HG03565 (cell line): ENCODE measurements around the gene METTL24.
"Not testable (repeated sequence)": the region's sequence is repeated elsewhere in the genome, so short reads cannot be mapped to it uniquely, and the experiment has no call there.

Source experiments
- ATAC-seq: cut with Tn5 transposase; IDR thresholded peaks from one replicate; pipeline ENCODE4 v1.9.1; 2021; ENCODE audit warnings: mild to moderate bottlenecking, moderate library complexity; ENCODE audit not compliant: unreplicated experiment

METTL24 gene

GRCh38 chr6:110272781-110273180, 85.4 kb downstream of the METTL24 start:
- not testable (repeated sequence) for ATAC-seq

- no peak for ATAC-seq
Measured at GRCh38 chr6:110271732-110272022, 86.5 kb downstream of the METTL24 start.

DNA sequence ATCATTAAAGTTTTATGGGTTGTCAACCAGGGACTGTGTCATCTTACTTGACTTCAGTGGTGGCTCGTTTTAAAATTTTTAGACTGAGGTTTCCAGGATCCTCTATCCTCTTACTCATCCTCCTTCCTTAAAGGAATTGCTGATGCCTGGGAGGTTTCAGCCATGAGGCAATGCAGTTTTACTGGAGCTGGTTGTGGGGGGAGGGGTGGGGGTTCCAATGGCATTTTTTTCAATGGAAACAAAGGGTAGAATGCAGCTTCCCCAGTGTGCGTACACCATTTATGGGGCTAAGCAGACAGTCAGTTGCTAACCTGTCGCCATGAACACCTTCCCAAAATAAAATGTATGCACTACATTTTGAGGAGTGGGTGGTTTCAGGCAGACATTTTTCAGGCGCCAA, 88.0 kb downstream of the METTL24 start:
- ATAC-seq, result no peak

- ATAC-seq, result no peak
Measured at GRCh38 chr6:110269623-110270022, 88.5 kb downstream of the METTL24 start.

DNA sequence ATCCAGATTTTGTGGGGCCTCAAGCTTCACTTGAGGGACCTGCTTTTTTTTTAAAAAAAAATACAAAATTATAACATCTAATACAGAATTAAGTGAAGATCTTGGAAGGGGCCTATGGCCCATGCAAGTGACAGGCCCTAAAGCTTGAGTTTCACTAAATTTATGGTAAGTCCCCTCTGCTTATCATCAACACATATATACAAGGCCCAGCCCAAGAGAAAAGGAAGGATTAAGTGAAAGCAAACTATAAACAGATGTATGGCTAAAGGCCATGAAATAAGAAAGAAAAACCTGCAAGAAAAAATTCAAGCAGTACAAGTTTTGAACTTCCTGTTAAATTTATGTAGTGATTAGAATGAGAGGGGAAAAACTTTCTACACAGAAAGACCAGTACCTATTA, 91.2 kb downstream of the METTL24 start:
- ATAC-seq, result no peak

DNA sequence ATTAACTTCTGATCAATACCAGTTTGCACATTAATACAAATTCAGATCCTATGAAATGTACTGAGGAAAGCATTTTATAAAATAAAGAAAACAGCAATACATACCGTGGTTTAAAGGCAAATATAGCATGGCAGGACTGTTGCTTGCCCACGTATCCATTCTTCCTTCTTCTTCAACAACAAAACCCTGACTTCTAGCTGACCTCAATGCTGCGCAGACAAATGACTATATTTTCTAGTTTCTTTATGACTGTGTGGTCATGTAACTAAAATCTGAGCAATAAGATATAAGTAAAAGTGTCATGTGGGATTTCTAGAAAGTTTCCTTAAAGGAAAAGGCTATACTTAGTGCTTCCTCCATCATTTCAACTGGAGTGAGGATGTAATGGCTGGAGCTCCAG, 92.9 kb downstream of the METTL24 start:
- no peak for ATAC-seq

GRCh38 chr6:110256366-110256765, 101.8 kb downstream of the METTL24 start:
- no peak for ATAC-seq

DNA sequence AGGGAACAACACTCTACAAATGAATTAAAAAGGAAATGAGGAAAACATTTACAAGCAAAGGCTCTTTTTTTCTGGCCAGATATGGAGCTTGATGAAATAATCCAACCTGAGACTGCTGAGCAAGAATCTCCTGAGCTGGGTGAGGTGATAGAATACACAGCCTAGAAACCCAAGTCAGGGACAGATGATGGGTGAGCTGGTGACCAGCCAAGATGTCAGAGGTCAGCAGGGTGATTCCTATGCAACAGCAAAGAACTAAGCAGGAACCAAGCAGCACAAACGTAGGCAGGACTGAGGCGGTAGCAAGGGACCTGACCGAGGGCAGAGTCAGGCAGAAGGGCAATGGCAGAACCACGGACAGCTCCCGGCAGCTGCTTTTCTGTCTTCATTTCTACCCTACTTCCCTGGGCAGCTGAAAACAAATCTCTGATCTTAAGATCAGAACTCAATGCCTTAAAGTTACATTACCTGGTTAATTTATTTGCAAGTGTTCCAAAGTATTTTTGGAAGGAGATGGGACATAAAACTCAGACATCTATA, 102.9 kb downstream of the METTL24 start:
- ATAC-seq, result no peak

DNA sequence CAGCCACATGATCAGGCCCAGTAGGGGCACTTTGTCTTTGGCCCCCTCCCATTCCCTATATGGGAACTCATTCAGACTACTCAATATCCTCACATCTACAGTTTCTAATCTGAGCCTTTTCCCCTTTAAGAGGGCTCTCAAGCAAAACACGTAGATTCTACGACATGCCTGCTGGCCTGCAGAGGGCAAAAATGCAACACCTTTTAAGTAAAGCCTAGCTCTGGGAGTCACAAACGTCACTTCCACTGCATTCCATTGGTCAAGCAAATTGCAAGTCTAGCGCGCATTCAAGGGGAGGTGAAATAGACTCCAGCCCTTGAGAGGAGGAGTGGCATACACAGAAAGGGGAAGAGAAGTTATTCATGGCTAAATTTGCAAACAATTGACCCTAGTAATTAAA, 107.3 kb downstream of the METTL24 start:
- ATAC-seq, result no peak

GRCh38 chr6:110250058-110250457, 108.1 kb downstream of the METTL24 start:
- no peak for ATAC-seq

DNA sequence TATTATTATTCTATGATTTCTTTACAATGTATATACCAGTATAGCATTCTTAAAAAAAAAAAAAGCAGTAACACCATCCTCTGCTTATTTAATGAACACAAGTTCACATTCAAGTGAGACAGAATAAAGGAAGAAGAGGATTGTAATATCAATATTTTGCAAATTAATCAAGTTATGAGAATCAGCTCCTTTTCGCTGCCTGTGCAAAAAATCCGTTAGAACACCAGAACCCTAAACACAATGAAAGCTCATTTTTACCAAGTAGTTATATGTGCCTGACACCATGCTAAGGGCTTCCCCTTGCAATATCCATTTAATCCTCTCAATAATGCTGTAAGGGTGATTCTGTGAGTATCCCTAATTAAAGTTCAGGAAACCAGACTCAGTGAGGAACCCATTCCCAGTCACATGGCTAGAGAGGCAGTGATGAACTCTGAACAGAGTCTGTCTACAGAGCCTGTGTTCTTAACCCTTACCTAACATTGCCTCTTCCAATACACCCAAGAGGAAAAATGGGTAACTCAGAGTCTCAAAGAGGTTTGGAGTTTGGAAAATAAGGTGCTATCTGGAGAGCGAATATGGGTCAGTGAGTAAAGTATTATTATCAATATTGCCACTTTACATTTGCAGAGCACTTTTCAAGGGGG, 111.1 kb downstream of the METTL24 start:
- ATAC-seq, result no peak

GRCh38 chr6:110246378-110246777, 111.8 kb downstream of the METTL24 start:
- ATAC-seq, result no peak

GRCh38 chr6:110244621-110245020, 113.5 kb downstream of the METTL24 start:
- not testable (repeated sequence) for ATAC-seq

GRCh38 chr6:110239526-110240274, 118.4 kb downstream of the METTL24 start:
- ATAC-seq, result no peak

- not testable (repeated sequence) for ATAC-seq
Measured at GRCh38 chr6:110236007-110236406, 122.1 kb downstream of the METTL24 start.

- peak; percentile 84 for ATAC-seq
Measured at GRCh38 chr6:110233770-110234374, 124.3 kb downstream of the METTL24 start.

GRCh38 chr6:110232450-110232849, 125.7 kb downstream of the METTL24 start:
- no peak for ATAC-seq

- ATAC-seq, result no peak
Measured at GRCh38 chr6:110226261-110226660, 131.9 kb downstream of the METTL24 start.

DNA sequence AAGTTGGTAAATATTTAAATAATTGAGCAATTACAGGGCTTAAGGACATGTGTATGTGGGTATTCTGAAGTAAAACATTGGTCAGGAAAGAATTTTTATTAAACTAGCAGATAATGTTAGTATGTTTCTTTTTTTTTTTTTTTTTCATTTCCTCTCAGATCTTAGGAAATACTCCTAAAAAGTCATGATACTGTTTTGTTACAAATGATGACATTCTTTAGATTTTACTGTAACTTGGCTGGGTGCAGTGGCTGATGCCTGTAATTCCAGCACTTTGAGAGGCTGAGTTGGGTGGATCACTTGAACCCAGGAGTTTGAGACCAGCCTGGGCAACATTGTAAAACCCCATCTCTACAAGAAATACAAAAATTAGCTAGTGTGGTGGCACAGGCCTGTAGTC, 136.4 kb downstream of the METTL24 start:
- no peak for ATAC-seq

- ATAC-seq, result no peak
Measured at GRCh38 chr6:110217266-110217665, 140.9 kb downstream of the METTL24 start.

DNA sequence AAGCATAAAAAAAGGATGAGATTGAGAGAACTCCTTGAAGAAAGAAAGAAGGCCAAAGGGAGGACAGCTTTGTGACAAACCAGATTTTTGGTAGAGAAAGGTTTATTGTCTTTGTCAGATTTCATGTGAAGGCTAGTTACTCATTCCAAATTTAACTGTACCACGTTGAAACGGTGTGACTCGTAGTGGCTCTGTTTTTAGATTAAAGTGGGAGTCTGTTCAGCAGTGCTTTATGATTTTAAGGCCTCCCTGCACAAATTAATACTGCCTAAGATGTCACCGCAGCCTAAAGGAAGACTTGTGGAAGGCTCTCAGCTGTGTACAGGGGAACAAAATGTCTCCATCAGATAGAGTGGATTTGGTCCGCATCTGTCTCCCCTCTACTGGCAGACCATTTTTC, 142.0 kb downstream of the METTL24 start:
- ATAC-seq, result no peak

- ATAC-seq, result no peak
Measured at GRCh38 chr6:110214338-110214737, 143.8 kb downstream of the METTL24 start.
